T follicular helper cell (primary cell): ENCODE results near the gene SLC25A41.
"Not testable (repeated sequence)": the region's sequence is repeated elsewhere in the genome, so short reads cannot be mapped to it uniquely, and the experiment has no call there.

Experiments used
- DNase-seq: peaks from one replicate; pipeline ENCODE4 v3.0.0-alpha.2; 2020; ENCODE audit warnings: low read depth

SLC25A41 gene

GRCh38 chr19:6428692-6429418 is 4.7 kb downstream of the SLC25A41 start:
- not testable (repeated sequence) for DNase-seq

GRCh38 chr19:6427131-6427530 is 6.4 kb downstream of the SLC25A41 start:
- DNase-seq: no peak

DNA sequence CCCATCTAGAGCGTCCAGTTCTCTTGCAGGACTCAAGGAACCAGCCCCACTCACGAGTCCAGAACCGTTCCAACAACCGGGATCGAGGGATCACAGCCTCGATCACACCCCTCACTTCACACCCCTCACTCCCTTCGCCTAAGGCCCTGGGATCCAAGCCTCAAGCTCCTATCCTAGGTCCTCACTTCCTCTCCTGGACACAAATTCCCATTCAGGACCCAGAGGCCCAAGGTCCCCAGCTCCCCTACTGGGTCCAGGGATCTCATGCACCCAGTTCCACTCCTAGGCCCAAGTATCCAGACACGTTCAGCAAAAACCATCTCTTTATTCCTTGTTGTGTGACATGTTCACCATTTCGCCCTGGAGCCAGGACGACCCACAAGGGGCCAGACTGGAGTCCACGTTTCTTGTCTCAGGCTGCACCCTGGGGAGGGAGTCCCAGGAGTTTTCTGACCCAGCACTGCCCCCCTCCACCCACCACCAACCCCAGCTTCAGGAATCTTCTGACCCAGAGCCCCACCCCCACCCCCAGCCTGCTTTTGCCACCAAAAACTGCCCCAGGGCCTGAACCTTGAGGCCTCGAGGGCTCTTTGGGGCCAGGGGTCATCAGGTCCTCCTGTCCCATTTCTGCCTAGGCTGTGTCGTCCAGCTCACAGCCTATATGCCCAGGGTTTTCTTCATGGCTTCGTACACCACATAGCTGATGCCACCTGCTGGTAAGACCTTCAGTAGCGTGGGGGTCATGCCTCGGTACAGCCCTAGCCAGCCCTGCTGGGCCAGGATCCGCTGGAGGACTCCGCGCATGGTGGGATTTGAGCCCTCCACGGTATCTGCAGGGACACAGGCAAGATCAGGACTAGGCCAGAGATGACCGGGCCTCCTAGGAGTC is 7.6 kb downstream of the SLC25A41 start:
- no peak for DNase-seq

DNA sequence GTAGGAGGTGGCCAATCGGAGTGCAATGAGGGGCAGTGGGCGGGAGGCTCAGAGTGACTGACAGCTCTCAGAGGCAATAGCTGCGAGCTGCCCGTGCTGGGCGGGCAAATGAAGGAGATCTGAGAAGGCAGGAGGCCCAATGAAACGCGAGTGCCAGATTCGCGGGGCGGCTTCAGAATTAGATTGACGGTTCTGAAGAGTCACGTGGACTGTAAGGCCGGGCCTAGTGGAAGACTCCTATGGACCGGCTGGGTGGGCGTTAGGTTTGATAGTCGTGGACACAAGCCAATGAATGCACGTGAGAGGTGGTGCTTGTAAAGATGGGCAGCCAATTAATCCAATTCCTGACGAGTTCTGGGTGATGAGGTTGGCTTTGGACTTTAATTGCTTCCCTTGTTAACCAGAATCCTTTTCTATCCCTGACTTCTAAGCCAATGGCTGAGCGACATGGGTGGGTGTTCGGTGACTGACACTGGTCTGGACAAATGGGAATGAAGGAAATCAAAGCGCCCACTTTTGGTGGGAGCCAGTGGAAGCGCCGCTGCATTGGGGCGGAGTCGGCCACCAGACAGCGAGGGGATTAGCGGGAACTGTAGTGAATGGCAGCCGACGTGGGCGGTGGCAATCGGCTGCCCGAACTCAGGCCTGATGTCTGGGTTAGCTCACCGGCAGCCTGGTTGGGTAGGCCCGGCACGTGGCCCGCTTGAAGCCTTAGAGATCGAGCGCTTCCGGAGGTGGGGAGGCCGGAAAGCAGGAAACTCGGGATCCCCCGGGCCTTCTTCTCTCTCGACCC is 8.4 kb downstream of the SLC25A41 start:
- peak; percentile 99 for DNase-seq

DNA sequence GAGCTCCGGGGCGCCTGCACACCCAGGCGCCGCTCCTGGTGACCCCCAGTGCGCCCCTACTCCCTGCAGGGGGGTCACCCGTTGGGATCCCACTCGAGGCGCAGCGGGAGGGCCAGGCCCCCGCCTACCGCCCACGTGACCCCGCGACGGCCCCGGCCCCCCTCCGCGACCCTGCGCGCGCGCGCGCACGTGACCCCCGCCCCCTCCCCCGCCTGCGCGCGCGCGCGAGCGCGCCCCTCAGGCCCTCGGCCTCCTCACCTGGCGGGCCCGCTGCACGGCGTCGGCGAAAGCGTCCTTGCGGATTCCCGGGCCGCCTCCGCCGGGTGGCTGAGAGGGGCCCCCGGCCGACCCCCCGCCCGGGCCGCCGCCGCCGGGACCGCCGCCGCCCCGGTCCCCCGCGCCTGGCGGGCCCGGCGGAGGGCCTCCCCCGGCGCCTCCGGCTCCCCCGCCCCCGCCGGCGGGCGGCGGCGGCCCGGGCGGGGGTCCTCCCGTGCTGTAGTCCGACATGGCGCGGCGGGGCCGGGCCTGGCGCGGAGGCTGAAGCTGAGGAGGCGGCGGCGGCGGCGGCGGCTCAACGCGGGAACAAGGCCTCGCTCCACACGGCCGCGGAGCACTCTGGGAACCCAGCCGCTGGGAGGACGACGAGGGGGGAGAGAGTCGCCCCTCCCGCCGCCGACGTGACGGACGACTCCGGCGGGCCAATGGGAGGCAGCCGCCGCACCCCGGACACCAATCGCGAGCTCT is 9.2 kb downstream of the SLC25A41 start, which contains the start of gene KHSRP:
Gene KHSRP, minus strand, starts transcription at position 617 of the 744 bp plus-strand sequence. Its CDS starts 110 bp downstream, at position 507.
- no peak for DNase-seq

DNA sequence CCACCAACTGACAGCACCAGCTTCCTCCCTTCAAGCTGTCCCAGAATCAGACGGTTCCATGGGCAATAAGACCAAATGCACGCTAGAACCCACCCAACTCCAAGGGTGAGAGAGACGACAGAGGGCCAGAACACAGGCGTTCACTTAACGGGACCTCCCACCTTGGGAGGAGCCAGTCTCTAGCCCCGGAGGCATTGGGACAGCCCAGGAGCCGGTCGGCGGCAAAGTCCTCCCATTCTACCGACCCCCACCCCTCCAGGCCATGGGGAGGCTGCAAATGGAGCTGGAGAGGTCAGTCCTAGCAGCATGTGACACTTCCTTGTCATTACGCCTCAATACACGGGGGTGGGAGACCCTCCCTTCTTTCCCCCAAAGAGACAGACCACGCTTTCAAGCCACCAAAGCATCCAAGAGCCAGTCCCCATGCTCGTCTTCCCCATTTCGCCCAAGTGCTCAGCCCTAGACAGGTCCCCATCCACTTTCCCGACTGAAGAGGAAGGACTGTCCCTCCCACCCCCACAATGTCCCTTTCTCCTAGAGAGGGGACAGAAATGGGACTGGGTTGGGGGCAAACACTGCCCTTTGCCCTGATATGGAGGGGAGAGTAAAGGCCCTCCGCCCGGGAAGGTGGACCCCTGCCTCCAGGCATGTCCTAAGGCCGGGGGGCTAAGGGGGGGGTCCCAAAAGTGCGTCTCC is 9.9 kb downstream of the SLC25A41 start:
- no peak for DNase-seq

DNA sequence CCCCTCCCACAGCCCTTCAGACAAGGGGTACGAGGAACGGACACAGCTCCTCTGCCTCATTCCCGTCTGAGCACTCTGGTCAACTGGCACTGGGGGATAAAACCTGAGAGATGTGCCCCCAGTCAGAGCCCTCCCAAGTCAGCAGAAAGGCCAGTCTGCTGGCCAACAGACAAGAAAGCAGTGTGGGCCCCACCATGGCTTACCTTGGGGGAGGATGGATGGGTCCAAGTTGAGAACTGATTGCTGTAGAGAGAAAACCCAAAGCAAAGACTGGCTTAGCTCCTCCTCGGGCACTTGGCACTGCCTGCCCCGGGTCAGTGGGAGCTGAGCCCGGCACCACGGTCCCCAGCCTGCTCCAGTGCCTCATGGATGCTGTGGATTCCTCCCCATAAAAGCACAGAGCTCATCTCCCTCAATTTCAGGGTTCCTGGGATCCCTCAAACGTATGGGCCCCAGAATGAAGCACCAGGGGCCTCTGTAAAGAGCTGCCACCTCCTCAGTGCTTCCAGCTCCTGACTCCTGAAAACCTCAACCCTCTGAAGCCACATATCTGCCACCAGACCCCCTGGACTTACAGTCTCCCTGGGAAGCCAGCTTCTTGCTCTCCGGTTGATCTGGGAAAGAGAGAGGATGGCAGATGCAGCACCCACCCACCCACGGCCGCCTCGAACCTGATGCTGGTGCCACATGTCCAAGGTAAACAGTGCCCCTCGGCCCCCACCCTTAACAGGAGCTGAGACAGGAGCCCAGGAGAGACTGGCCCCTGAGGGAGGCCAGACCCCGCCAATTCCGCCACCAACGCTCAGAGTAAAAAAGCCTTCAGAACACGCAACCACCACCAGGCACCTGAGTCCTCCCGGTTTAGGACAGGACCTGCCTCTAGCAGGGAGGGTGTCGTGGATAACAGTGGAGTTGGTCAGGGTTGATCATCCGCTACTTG is 12.2 kb downstream of the SLC25A41 start:
- no peak for DNase-seq

DNA sequence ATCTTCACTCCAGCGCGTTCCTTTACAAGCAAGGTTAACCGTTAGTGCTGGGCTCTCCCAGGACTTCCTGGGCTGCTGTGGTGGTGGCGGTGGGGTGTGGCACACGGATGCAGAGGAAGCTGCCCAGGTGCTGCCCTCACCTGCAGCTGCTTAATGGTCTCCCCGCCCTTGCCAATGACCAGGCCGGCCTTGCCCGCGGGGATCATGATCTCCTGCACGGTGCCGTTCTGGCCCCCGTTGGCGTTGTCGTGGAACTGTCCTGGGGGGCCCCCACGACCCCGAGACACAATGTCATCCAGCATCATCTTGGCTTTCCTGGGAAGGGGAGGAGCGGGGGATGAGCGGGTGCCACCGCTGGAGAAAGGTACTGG is 15.0 kb downstream of the SLC25A41 start:
- DNase-seq: no peak

DNA sequence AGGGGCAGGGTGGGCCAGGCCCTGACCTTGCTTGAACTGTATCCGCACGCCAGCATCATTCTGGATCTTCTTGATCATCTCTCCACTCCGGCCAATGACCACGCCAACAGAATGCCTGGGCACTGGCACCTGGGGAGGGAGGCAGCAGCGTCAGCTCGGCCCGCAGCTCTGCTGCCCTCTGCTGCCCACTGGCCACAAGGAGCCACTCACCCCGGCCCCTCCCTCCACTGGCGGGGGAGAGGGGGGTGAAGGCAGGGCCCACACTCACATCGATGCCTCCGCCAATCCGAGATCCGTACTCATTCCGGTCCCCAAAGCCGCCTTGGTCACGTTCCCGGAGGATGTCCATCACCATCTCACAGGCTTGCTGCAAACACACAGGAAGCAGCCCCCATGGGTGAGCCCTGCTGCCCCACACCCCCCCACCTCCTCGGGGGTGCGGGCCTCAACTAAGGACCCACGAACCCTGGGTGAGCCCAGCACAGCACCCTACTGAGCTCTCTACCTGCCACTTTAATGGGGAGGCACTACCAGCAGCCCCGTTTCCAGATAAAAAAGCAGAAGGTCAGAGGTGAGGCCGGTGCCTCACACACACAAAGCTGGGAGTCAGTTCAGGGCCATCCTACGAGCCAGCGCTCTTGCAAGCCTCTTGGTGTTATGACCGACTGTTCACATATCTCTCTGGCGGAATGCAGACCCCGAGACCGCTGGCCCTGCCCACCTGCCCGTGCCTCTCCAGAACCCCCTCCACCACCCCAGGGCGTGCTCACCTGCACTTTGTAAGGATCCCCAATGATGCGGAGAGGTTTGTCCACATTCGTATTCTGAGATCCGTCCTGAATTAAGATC is 15.6 kb downstream of the SLC25A41 start:
- DNase-seq: no peak

GRCh38 chr19:6416658-6417405 is 16.7 kb downstream of the SLC25A41 start:
- DNase-seq: no peak

GRCh38 chr19:6415591-6416190 is 17.9 kb downstream of the SLC25A41 start:
- DNase-seq: no peak

DNA sequence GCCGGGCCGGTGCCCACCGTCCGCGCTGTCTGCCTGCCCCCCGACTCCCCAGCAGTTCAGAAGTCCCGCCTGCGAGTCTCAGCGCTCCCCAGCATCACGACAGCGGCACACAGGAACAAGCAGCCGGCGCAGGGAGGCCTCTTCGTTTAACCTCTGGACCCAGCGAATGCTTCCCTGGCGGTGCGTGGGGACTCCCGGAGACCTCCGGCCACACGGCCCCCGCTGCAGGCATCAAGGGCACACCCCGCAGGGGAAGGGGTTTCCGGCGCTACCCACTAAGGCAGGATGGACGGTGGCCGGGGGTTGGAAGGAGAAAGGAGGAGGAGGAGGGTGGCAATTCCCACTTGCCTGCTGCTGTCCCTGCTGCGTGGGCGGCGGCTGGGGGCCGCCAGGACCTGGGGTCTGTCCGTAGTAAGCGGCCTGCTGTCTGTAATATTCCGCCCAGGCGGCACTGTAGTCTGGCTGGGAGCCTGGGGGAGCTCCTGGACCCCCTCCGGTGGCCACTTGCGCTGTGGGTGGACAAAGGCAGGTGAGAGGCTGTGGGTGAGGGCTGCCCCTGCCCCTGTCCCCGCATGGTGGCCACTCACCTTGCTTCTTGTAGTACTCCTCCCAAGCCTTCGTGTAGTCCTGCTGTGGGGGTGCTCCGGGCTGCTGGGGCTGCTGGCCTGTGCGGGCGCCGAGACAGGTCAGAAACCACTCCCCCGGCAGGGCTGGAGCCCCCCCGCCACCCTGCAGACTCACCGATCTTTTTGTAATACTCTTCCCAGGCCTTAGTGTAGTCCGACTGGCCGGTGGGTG is 18.6 kb downstream of the SLC25A41 start:
- no peak for DNase-seq

DNA sequence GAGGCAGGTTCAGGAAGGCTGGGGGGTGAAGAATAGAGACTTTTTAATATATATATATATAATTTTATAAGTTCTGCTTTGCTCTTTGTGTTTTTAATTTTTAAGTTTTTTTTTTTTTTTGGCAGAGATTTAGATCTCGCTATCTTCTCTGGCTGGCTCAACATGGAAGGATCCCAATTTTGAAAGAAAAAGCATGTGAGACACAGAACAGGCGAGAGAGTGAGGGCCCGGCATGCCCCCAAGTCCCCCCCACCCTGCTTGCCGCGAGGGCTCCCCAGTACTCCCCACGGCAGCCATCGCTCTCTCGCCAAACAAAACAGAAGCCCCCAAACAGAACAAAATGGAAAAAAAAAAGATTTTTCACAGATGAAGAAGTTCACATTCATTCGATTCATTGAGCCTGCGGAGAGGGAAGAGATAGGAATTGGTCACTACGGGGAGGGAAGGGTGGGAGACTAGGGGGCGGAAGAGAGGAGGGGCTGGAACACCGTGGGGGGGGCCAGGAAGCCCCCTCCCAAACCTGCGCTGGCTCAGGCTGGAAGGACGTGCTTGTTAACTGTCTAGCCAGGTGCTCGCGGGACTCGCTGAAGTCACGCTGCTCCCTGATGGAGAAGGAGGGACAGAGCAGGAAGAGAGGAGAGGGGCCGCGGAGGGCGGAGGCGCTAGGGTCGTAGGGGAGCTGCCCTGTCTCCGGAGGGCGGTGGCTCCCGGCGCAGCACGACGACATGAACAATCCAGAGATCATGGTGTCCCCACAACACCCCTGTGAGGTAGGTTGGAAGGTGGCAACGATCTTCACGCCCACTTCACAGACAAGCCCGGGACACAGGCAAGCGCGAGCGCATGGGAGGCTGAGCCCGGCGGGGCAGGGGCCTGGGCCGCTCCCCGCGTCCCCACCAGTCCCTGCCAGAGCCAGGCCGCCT is 19.6 kb downstream of the SLC25A41 start:
- no peak for DNase-seq

- no peak for DNase-seq
These were observed 20.3 kb downstream of the SLC25A41 start for GRCh38 chr19:6413291-6413690.

- no peak for DNase-seq
These were observed 21.0 kb downstream of the SLC25A41 start for GRCh38 chr19:6412447-6413091.
